ENCODE data around the gene ALKBH5. TPM values are rescaled to one million over a fixed set of nuclear protein-coding genes. Genes with fewer than 3 reads are reported as not detected.

ALKBH5 gene
- total and polyA plus RNA-seq, 10 of the 15 experiments (the other 5 are each of a cell fraction or from before 2014, with no cell fraction given): 13.7 to 99.9 (median 52.4) TPM

GRCh38 chr17:18145811-18146210, 37.8 kb upstream of the ALKBH5 start:
- Histone ChIP-seq H3K4me3 (no peak overlapping the region), H3K27me3 (replicated peaks in 1 of 2; ENCODE audit: control insufficient read depth in 2 of 2, insufficient read depth in 2 of 2, low read length in 1 of 2) (no peaks in the 10 kb centered on the region), H4K20me1 (ENCODE audit: control insufficient read depth, insufficient read depth) (no peaks in the 10 kb centered on the region), H3K9ac (ENCODE audit: control insufficient read depth, insufficient read depth, low read length) (no peak overlapping the region), H3K4me1 (ENCODE audit: control insufficient read depth, insufficient read depth, low read length) (no peaks in the 10 kb centered on the region), H2AFZ (ENCODE audit: control insufficient read depth, low read depth, low read length) (no peak overlapping the region), H3K4me2 (ENCODE audit: control insufficient read depth, insufficient read depth) (no peak overlapping the region), H3K27ac (ENCODE audit: control insufficient read depth, insufficient read depth) (no peak overlapping the region), H3K36me3 (ENCODE audit: control insufficient read depth in 2 of 2, insufficient read depth in 2 of 2, low read length in 1 of 2) (no peaks in the 10 kb centered on the region), H3K9me3 (replicated peaks; ENCODE audit: control insufficient read depth, insufficient read depth, low read length) (no peaks in the 10 kb centered on the region), H3K79me2 (ENCODE audit: control insufficient read depth, insufficient read depth, low read length) (no peaks in the 10 kb centered on the region)
- no TSS peak for BruUV-seq (replicated peaks)
- WGBS (ENCODE audit: insufficient coverage, insufficient replicate concordance, low lambda C conversion rate, missing lambda C conversion rate): 61% methylated on average over 13 of the region's 13 CpGs
- ChIA-PET POLR2A (no interaction called here), CTCF (interaction anchor here (1.4 to 2.1 kb wide), 3 partner anchors 12 to 71 kb away, joined by 3 to 5 read pairs (median 4); partner anchors contain the start of gene ALKBH5), SMC1A (ENCODE audit: uncharacterized antibody, unreplicated experiment) (interaction anchor here (1.5 kb wide), 1 partner anchor 25 kb away, joined by 3 read pairs; no protein-coding TSS in a partner anchor), RAD21 (ENCODE audit: unreplicated experiment) (interaction anchor here (2.7 kb wide), 1 partner anchor 37 kb away, joined by 10 read pairs; the partner anchor contains the start of gene ALKBH5)
- intact Hi-C loops (cut with micrococcal nuclease; ENCODE audit: unreplicated experiment): no loop called here
- ATAC-seq (no peak), FAIRE-seq (no peak), DNase-seq (ENCODE audit: low read depth, low spot score) (no peak)
- in situ Hi-C loops (cut with MboI): no loop called here
- TF ChIP-seq NFYB (IDR thresholded peaks at IDR 0.05; ENCODE audit: insufficient read depth, low read depth, low read length) (no peak), TARDBP (IDR thresholded peaks at IDR 0.05; ENCODE audit: borderline replicate concordance) (no peak), EZH2 (IDR thresholded peaks at IDR 0.05; ENCODE audit: borderline replicate concordance, control insufficient read depth, low read depth, low read length) (no peak), ATF2 (IDR thresholded peaks at IDR 0.05; ENCODE audit: low read length) (no peak), MXI1 (IDR thresholded peaks at IDR 0.05; ENCODE audit: low read depth, low read length) (no peak), RFX5 (IDR thresholded peaks at IDR 0.05; ENCODE audit: low read depth, low read length) (no peak), RBBP5 (conservative IDR thresholded peaks at IDR 0.05) (no peak), BMI1 (IDR thresholded peaks at IDR 0.05; ENCODE audit: borderline replicate concordance) (no peak)

Data from GM12878 (cell line).